Coronary artery (tissue), 2 donors: Measurements from ENCODE around the gene ITGB8.

Source experiments
- DNase-seq: peaks from one replicate; pipeline ENCODE4 v3.0.0-alpha.2; 2017; ENCODE audit warnings: low spot score
- H3K27ac ChIP-seq, 2 donors: fragments of 200-600 bp; sonication (generic); one replicate each; pipeline ENCODE4 v1.5.1; 2016 to 2019
- H3K4me3 ChIP-seq: fragments of 200-600 bp; sonication (generic); 2 replicates; pipeline ENCODE4 v1.5.1; 2016; ENCODE audit warnings: mild to moderate bottlenecking, moderate library complexity
- TF ChIP-seq, protein P1 (sequence below): fragments of 200-600 bp; sonication (generic); IDR thresholded peaks from one replicate; pipeline ENCODE4 v1.5.1; 2019; ENCODE audit warnings: antibody characterized with exemption

ITGB8 gene

GRCh38 chr7:20435305-20435704 is 104.6 kb downstream of the ITGB8 start:
- TF ChIP-seq, protein P1, sequence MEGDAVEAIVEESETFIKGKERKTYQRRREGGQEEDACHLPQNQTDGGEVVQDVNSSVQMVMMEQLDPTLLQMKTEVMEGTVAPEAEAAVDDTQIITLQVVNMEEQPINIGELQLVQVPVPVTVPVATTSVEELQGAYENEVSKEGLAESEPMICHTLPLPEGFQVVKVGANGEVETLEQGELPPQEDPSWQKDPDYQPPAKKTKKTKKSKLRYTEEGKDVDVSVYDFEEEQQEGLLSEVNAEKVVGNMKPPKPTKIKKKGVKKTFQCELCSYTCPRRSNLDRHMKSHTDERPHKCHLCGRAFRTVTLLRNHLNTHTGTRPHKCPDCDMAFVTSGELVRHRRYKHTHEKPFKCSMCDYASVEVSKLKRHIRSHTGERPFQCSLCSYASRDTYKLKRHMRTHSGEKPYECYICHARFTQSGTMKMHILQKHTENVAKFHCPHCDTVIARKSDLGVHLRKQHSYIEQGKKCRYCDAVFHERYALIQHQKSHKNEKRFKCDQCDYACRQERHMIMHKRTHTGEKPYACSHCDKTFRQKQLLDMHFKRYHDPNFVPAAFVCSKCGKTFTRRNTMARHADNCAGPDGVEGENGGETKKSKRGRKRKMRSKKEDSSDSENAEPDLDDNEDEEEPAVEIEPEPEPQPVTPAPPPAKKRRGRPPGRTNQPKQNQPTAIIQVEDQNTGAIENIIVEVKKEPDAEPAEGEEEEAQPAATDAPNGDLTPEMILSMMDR, result no peak
- H3K27ac ChIP-seq, result no peak overlapping the region
- no peak for DNase-seq
- no peak overlapping the region for H3K4me3 ChIP-seq

DNA sequence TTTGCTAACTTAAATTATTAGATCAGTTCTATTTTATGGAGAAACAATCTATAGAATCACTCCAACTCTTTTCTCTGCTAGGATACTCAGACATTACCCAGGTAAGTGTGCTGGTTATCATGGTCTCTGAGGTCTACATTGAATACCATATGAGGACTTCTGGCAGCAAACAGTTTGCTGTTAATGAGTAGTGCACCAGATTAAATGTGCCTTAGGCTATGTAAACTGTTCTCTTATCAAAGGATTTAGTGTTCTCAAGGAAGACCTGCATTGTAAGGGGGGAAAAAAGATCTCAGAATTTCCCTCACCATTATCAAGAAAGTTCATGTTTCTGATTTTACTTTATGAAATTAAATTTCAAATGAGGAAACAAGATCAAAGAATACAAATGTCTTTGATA is 107.5 kb downstream of the ITGB8 start:
- no peak overlapping the region for H3K4me3 ChIP-seq
- no peak overlapping the region for H3K27ac ChIP-seq
- TF ChIP-seq, protein P1, result no peak
- no peak for DNase-seq

GRCh38 chr7:20438694-20439376 is 108.1 kb downstream of the ITGB8 start:
- no peak for DNase-seq

GRCh38 chr7:20439416-20440185 is 108.9 kb downstream of the ITGB8 start:
- H3K27ac ChIP-seq, result no peak overlapping the region
- H3K4me3 ChIP-seq, result no peak overlapping the region
- TF ChIP-seq, protein P1, result no peak
- no peak for DNase-seq

More at GRCh38 chr7:20438694-20439376, 108.1 kb downstream of the ITGB8 start:
- Histone ChIP-seq H3K4me3 (no peak overlapping the region), H3K27ac (no peak overlapping the region)
- TF ChIP-seq, protein P1, result no peak

GRCh38 chr7:20440472-20441105 is 109.9 kb downstream of the ITGB8 start:
- TF ChIP-seq, protein P1, result no peak
- no peak for DNase-seq
- Histone ChIP-seq H3K27ac (no peak overlapping the region), H3K4me3 (no peak overlapping the region)

DNA sequence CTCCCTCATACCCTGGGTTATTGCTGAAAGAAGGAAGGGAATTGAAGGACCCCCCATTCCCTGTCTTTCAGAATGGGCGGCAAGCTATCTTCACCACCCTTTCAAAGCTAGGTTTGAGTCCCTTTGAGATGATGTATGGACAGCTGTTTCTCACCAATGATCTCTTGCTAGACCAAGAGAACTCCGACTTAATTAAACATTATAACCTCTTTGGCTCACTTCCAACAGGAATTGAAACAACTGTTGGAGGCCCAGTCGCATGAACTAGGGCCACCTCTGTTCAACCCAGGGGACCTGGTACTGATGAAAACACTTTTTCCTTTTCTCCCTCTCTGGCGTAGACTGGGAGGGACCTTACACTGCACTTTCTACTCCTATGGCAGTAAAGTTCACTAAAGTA is 110.6 kb downstream of the ITGB8 start:
- Histone ChIP-seq H3K27ac (no peak overlapping the region), H3K4me3 (no peak overlapping the region)
- DNase-seq, result no peak
- TF ChIP-seq, protein P1, result no peak
